NT2/D1 (cell line): ENCODE data around the gene ROR2.

Source experiments
- YY1 ChIP-seq: IDR thresholded peaks from 2 replicates; pipeline ENCODE4 v1.6.1; 2011; ENCODE audit not compliant: insufficient read length, insufficient read depth
- ZNF274 ChIP-seq: IDR thresholded peaks from 2 replicates; pipeline ENCODE4 v1.6.1; 2011; ENCODE audit warnings: mild to moderate bottlenecking, low read depth, low read length

DNA sequence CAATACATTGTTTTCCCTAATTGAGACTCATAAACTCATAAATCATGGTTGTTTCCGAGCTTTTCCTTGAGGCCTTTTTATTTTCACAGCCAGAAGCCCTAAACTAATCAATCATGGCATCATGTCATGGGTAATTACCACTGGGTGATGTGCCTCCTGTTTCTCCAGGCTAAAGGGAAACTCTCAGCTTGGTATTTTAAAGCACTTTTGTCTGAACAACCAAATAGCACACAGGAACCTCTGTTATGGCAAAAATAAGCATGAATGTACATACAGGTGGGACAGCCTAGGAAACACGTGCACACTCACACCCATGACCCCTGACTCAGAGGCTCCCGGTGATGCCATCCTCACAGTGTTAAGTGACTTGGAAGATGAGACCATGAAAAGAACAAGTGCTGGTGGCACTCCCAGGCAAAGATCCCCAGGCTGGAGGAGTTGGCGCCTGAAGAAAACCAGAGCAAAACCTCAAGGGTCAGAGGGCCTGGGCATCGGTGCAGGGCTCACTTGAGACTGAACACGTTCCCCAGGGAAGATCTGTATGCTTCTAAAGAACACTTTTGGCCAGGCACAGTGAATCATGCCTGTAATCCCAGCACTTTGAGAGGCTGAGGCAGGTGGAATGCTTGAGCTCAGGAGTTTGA lies 154.3 kb downstream of the ROR2 start:
- no peak for TF ChIP-seq YY1
- no peak for TF ChIP-seq ZNF274
